ENCODE results near the gene CLCN2. TPM values are rescaled to one million over a fixed set of nuclear protein-coding genes. Genes with fewer than 3 reads are reported as not detected.
A peak's percentile ranks its signal among the peaks of the same experiment; 100 is the strongest.

Gene CLCN2
- total RNA-seq, 1 experiment from 2014 or later, result 22.3 TPM

GRCh38 chr3:184317201-184317600, 44.2 kb downstream of the CLCN2 start:
- H3K27me3 ChIP-seq (ENCODE audit: control insufficient read depth, insufficient read depth, low read length), result no peaks in the 10 kb centered on the region
- peaks cover 43% of the 10 kb centered on the region for H3K36me3 ChIP-seq (replicated peaks; ENCODE audit: control insufficient read depth, insufficient read depth, low read length)
- DNase-seq, result peak; percentile 28
- H3K4me3 ChIP-seq (ENCODE audit: insufficient read depth, low read depth, low read length), result no peak overlapping the region

DNA sequence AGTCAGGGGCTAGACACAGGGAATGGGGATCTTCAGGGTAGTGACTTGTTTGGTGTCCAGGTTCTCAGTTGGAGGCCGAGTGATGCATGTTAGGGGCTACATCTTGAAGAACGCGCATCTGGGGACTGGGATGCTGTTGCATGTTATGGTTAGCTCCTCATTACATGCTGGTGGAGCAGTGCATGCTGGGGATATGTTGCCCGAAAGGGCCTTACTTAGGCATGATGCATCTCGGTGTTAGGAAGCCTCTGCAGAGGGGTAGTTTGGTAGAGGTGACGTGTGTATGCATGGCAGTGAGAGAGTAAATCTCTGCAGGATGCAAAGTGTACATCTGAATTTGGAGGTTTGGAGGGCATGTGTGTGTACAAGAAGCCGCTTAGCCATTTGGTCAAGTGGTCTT, 44.6 kb downstream of the CLCN2 start:
- Histone ChIP-seq H3K36me3 (replicated peaks; ENCODE audit: control insufficient read depth, insufficient read depth, low read length) (peaks cover 39% of the 10 kb centered on the region), H3K4me3 (ENCODE audit: insufficient read depth, low read depth, low read length) (no peak overlapping the region), H3K27me3 (ENCODE audit: control insufficient read depth, insufficient read depth, low read length) (no peaks in the 10 kb centered on the region)
- DNase-seq, result peak; percentile 20

GRCh38 chr3:184315871-184316661, 45.3 kb downstream of the CLCN2 start:
- peaks cover 32% of the 10 kb centered on the region for H3K36me3 ChIP-seq (replicated peaks; ENCODE audit: control insufficient read depth, insufficient read depth, low read length)
- H3K27me3 ChIP-seq (ENCODE audit: control insufficient read depth, insufficient read depth, low read length), result no peaks in the 10 kb centered on the region
- DNase-seq, result peak; percentile 72
- peak overlapping the region; percentile 81 for H3K4me3 ChIP-seq (ENCODE audit: insufficient read depth, low read depth, low read length)

DNA sequence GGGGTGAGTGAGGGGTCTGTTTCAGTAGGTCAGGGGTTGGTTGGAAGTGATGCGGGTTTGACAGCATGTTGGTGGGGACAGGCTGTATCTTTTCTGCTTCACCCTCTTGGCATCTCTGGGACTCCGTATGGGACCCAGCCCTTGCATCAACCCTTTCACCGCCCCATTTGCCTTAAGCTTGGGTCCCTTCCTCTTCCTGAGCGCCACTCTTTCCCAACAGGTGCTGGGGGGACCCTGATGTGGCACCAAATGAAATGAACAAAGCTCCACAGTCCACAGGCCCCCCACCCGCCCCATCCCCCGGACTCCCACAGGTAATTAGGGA, 45.9 kb downstream of the CLCN2 start:
- Histone ChIP-seq H3K4me3 (ENCODE audit: insufficient read depth, low read depth, low read length) (peak overlapping the region; percentile 81), H3K36me3 (replicated peaks; ENCODE audit: control insufficient read depth, insufficient read depth, low read length) (peaks cover 28% of the 10 kb centered on the region), H3K27me3 (ENCODE audit: control insufficient read depth, insufficient read depth, low read length) (no peaks in the 10 kb centered on the region)
- DNase-seq, result no peak

- DNase-seq, result peak; percentile 92
- Histone ChIP-seq H3K27me3 (ENCODE audit: control insufficient read depth, insufficient read depth, low read length) (no peaks in the 10 kb centered on the region), H3K4me3 (ENCODE audit: insufficient read depth, low read depth, low read length) (peak overlapping the region; percentile 81), H3K36me3 (replicated peaks; ENCODE audit: control insufficient read depth, insufficient read depth, low read length) (peaks cover 24% of the 10 kb centered on the region)
These were observed 46.5 kb downstream of the CLCN2 start for GRCh38 chr3:184314700-184315542.

DNA sequence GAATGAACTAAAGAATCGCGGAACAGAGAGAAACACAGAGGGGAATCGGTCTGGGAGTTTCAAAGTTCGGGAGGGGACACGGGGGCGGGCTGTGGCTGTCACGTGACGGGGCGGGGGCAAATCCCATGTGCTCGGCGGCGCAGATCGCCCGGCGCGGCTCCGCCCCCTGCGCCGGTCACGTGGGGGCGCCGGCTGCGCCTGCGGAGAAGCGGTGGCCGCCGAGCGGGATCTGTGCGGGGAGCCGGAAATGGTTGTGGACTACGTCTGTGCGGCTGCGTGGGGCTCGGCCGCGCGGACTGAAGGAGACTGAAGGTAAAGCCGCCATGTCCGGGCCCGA, 47.1 kb downstream of the CLCN2 start, which contains the start of gene EIF4G1:
EIF4G1 (plus strand) TSS at position 244 of the 337 bp plus-strand sequence. CDS start 1,191 bp downstream, outside the sequence.
- DNase-seq, result peak; percentile 99
- Histone ChIP-seq H3K36me3 (replicated peaks; ENCODE audit: control insufficient read depth, insufficient read depth, low read length) (peaks cover 21% of the 10 kb centered on the region), H3K27me3 (ENCODE audit: control insufficient read depth, insufficient read depth, low read length) (no peaks in the 10 kb centered on the region), H3K4me3 (ENCODE audit: insufficient read depth, low read depth, low read length) (peak within 1 kb of the TSS; percentile 81)

DNA sequence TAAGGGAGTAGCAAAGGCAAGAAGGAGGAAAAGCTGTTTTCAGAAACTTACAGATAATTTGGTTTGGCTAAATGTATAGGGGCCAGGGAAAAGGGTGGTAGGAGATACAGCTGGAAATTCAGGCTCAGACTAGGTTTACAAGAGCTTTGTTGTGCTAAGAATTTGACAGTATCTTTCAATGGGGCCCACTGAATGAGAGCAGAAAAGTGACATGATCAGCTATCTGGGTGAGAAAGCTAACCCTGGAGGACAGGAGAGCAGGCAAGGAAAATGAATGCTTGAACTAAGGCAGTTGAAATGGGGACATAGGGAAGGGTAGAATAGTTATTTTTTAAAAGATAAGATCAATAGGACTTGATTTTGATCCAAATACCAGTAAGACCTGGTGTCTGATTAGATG, 49.8 kb downstream of the CLCN2 start:
- Histone ChIP-seq H3K36me3 (replicated peaks; ENCODE audit: control insufficient read depth, insufficient read depth, low read length) (peaks cover 21% of the 10 kb centered on the region), H3K27me3 (ENCODE audit: control insufficient read depth, insufficient read depth, low read length) (no peaks in the 10 kb centered on the region), H3K4me3 (ENCODE audit: insufficient read depth, low read depth, low read length) (no peak overlapping the region)
- DNase-seq, result no peak

- Histone ChIP-seq H3K36me3 (replicated peaks; ENCODE audit: control insufficient read depth, insufficient read depth, low read length) (peaks cover 33% of the 10 kb centered on the region), H3K4me3 (ENCODE audit: insufficient read depth, low read depth, low read length) (no peak overlapping the region), H3K27me3 (ENCODE audit: control insufficient read depth, insufficient read depth, low read length) (no peaks in the 10 kb centered on the region)
- no peak for DNase-seq
These were observed 52.7 kb downstream of the CLCN2 start for GRCh38 chr3:184308744-184309143.

DNA sequence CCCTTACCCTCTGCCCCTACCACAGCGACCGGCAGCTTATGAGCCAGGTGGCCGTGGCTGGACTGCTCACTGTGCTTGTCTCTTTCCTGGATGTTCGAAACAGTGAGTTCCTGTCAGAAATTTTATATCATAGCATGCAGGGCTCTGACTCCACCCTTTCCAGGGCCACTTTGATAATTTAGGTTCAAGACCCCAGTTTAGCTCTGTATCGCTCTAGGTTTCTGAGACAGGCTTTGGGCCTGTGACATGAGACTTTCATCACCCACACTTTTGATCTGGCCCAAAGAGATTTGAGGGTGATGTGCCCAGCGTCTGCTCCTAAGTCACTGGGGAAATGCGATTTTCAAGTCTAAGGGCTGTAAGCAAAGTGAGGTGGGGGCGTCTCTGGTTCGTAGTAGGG, 53.5 kb downstream of the CLCN2 start:
- Histone ChIP-seq H3K4me3 (ENCODE audit: insufficient read depth, low read depth, low read length) (no peak overlapping the region), H3K36me3 (replicated peaks; ENCODE audit: control insufficient read depth, insufficient read depth, low read length) (peaks cover 41% of the 10 kb centered on the region), H3K27me3 (ENCODE audit: control insufficient read depth, insufficient read depth, low read length) (no peaks in the 10 kb centered on the region)
- DNase-seq, result no peak

GRCh38 chr3:184306341-184306972, 54.9 kb downstream of the CLCN2 start:
- Histone ChIP-seq H3K4me3 (ENCODE audit: insufficient read depth, low read depth, low read length) (no peak overlapping the region), H3K27me3 (ENCODE audit: control insufficient read depth, insufficient read depth, low read length) (no peaks in the 10 kb centered on the region), H3K36me3 (replicated peaks; ENCODE audit: control insufficient read depth, insufficient read depth, low read length) (peaks cover 56% of the 10 kb centered on the region)
- no peak for DNase-seq

GRCh38 chr3:184305577-184305976, 55.8 kb downstream of the CLCN2 start:
- peaks cover 62% of the 10 kb centered on the region for H3K36me3 ChIP-seq (replicated peaks; ENCODE audit: control insufficient read depth, insufficient read depth, low read length)
- DNase-seq, result no peak

DNA sequence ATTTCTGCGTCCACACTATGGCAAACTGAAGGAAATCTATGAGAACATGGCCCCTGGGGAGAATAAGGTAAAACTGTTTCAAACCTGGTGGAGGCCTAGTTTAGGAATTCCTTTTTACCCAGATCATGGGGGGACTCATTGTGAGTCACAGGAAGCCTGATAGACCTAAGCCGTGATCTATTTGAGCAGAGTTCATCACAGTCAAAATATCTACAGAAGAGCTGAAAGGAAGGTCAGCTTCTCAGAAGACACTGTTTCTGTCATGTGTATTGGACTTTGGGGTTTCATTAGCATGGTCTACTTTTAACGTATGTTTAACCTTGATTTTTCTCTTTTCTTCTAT, 61.1 kb downstream of the CLCN2 start:
- Histone ChIP-seq H3K36me3 (replicated peaks; ENCODE audit: control insufficient read depth, insufficient read depth, low read length) (peaks cover 39% of the 10 kb centered on the region), H3K27me3 (ENCODE audit: control insufficient read depth, insufficient read depth, low read length) (no peaks in the 10 kb centered on the region; the same call in 1 of the 2 replicates)

More at GRCh38 chr3:184305577-184305976, 55.8 kb downstream of the CLCN2 start:
- Histone ChIP-seq H3K4me3 (ENCODE audit: insufficient read depth, low read depth, low read length) (no peak overlapping the region), H3K27me3 (ENCODE audit: control insufficient read depth, insufficient read depth, low read length) (no peaks in the 10 kb centered on the region)

DNA sequence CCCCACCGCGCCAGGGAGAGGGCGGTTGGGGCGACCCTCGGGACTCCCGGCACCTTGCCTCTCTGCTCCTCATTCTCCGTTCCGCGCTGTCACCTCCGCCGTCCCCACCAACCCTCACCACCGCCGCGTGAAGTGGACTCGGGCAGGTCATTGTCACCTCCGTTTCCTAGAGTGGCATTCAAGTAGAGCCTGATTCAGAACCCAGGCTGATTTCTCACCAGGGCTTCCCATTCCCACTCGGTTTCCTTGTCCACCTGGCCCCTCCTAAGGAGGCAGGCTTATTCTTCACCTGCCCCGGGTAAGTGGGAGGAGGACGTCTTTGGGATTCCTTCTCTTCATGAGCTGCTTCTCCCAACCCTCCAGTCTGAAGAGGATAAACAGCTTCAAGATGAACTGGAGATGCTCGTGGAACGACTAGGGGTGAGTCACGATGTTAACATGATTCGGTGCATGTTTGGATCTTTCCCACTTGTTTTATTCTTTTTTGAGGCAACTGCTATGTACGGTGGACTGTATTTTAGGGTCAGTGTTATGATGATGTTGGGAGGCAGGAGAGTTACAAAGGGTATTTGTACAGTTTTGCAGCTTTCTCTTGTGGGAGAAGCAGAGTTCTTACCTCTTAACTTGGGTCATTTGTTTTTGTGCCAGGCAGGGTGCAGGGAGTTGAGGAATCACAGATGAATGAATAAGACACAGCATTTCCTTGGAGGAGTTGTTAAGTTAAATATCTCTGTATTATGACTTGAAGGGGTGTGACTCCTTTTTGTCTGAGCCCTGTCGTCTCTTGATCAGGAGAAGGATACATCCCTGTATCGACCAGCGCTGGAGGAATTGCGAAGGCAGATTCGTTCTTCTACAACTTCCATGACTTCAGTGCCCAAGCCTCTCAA, 61.7 kb downstream of the CLCN2 start:
- Histone ChIP-seq H3K27me3 (ENCODE audit: control insufficient read depth, insufficient read depth, low read length) (no peaks in the 10 kb centered on the region; the same call in 1 of the 2 replicates), H3K4me3 (ENCODE audit: insufficient read depth, low read depth, low read length) (peak overlapping the region; percentile 92), H3K36me3 (replicated peaks; ENCODE audit: control insufficient read depth, insufficient read depth, low read length) (peaks cover 39% of the 10 kb centered on the region)
- peak; percentile 41 for DNase-seq

More for the DNA sequence above, 61.1 kb downstream of the CLCN2 start:
- no peak for DNase-seq
- H3K4me3 ChIP-seq (ENCODE audit: insufficient read depth, low read depth, low read length), result no peak overlapping the region; the same call in 1 of the 2 replicates

Data from H7 (cell line).